Astrocyte of the hippocampus (primary cell): ENCODE measurements around the gene HDAC4.

Experiments used
- DNase-seq: peaks from one replicate; pipeline ENCODE4 v3.0.0; 2011; ENCODE audit warnings: low read depth, low spot score

HDAC4 gene

DNA sequence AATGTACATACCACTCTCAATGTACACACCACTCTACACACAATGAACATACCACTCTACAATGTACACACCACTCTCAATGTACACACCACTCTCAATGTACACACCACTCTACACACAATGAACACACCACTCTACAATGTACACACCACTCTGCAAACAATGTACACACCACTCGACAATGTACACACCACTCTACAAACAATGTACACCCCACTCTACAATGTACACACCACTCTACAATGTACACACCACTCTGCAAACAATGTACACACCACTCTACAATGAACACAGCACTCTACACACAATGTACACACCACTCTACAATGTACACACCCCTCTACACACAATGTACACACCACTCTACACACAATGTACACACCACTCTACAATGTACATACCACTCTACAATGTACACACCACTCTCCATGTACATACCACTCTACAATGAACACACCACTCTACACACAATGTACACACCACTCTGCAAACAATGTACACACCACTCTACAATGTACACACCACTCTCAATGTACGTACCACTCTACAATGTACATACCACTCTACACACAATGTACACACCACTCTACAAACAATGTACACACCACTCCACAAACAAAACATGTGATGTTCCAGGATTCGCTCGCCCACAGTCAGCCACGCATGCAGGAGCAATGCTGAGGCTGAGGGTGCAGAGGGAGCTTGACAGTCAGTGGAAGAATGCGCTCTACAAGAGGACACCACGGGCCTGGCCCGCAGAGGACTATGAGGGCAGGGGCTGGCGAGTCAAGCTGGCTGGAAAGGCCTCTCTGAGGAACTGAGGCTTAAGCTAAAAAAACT lies 118.2 kb downstream of the HDAC4 start:
- DNase-seq = no peak

DNA sequence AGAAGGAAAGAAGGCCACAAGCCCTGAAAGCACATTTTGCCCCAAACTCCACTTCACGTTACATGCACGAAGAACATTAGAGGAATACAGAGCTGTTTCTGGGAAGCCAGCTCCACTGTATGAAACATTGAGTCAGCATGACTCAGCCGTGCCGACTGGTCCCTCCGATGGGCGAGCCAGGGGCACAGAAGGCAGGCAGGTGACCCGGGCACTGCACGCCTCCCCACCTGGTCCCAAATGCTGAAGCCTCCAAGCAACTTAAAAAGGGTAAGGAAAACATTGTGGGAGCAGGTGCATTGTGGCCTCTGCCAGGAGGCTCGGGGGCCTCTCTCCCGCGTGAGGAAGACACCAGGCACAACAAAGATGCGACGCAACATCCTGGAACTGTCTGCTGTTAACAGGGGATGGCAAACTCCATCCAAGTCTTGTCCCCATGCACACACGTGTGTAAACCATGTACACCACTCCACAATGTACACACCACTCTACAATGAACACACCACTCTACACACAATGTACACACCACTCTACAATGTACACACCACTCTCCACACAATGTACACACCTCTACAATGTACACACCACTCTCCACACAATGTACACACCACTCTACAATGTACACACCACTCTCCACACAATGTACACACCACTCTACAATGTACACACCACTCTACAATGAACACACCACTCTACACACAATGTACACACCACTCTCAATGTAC lies 120.4 kb downstream of the HDAC4 start:
- peak; percentile 90 for DNase-seq

DNA sequence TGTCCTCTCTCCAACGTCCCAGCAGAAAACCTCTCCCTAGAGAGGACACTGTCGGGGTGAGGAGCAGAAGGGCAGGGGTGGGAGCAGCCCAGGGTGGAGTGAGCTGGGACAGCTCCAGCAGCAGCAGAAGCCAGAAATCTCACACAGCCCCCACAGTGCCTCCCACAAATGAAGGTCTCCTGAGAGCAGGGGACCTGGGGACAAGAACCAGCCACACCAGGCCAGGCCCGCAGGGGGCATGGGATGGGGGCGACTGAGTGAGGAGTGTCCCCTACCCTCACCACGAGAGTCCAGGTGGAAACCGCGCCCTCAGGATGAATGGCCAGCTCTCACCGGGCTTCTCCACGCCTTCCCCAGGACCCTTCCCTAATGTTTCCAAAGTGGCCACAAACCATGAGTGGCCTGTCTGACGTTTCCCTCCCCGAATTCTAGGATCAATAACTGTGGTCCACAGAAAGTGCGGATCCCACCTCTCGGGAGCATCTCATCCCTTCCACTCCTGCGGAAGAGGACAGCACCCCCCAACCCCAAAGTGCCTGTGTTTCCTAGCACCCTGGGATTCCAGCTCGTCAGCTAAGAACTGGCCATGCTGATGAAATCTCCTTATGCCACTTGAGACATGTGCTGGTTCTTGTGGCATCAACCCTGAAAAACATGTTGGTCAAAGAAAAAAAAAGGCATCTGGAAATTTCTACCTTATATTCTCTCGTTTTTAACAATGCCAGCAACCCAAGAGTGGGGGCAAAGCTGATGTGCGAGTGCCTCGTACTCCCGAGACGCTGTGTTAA lies 121.1 kb downstream of the HDAC4 start:
- no peak for DNase-seq

DNA sequence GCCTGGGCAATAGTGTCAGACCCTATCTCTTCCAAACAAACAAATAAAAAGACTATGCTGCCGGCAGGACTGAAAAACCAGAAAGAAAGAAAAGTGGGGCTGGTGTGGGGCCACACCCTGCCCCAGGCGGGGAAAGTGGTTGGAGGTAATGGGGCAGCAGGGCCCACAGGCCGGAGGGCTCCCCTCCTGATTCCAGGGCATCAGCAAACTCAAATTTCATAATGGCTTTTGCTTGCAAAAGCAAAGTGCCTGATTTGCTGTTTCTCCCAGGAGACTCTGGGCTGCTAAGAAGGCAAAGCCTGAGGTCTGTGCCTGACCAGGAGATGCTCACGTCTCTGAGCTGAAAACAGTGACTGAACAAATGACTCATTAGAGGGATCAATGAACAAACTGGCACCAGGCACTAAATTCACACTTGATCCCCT lies 121.9 kb downstream of the HDAC4 start:
- peak; percentile 41 for DNase-seq

DNA sequence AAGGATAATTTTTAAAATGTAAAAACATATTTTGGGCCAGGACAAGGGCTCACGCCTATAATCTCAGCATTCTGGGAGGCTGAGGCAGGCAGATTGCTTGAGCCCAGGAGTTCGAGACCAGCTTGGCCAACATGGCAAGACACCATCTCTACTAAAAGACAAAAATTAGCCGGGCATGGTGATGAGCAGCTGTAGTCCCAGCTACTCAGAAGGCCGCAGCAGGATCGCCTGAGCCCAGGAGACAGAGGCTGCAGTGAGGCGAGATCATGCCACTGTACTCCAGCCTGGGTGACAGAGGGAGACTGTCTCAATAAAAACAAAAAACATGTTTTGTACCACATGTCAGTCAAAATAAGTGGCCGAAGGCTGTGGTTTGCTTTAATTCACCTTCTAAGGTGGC lies 122.5 kb downstream of the HDAC4 start:
- DNase-seq = no peak

DNA sequence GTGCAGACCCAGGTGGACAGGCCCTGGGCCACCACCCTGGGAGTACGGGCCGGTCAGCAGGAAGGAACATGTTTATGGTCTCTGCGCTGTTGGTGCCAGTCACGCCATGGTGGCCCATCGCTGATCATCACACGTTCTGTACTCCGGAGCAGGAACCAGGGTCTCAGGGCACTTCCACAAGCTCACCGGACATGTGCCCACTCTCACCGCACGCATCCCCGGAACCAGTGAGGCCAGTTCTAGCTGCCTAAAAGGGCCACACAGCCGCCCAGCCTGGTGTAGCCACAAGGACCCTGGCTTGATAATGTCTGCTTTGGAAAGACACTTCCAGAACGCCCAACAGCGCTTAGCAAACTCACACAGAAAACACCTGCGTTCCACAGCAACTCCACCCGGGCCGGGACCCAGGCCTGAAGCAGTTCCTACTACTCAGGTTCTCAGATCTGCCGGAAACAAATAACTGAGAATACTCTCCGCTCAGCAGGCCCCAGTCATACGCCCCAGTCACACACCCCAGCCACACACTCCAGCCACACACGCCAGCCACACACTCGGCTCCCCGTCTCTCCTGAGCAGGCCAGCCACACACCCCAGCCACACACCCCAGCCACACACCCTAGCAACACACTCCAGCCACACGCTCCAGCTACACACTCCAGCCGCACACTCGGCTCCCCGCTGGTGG lies 123.3 kb downstream of the HDAC4 start:
- DNase-seq = no peak

DNA sequence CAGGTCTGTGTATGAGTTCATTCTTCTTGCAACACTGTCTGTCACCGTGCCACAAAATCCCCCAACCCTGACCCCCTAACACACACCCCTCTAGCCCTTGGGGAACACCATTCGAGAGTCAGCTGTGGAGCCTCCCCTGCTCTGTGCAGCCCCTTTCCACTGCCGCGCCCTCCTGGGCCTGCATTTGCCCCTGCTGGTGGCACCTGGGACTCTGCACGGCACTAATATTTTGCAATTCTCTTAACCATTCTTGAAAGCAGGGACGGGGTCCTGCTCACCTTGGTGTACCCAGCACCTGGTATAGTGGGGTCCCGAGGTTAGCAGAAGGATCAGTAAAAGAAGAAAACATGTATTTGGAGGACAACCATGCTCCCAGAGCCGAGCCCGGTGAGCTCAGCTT lies 124.0 kb downstream of the HDAC4 start:
- DNase-seq = no peak

DNA sequence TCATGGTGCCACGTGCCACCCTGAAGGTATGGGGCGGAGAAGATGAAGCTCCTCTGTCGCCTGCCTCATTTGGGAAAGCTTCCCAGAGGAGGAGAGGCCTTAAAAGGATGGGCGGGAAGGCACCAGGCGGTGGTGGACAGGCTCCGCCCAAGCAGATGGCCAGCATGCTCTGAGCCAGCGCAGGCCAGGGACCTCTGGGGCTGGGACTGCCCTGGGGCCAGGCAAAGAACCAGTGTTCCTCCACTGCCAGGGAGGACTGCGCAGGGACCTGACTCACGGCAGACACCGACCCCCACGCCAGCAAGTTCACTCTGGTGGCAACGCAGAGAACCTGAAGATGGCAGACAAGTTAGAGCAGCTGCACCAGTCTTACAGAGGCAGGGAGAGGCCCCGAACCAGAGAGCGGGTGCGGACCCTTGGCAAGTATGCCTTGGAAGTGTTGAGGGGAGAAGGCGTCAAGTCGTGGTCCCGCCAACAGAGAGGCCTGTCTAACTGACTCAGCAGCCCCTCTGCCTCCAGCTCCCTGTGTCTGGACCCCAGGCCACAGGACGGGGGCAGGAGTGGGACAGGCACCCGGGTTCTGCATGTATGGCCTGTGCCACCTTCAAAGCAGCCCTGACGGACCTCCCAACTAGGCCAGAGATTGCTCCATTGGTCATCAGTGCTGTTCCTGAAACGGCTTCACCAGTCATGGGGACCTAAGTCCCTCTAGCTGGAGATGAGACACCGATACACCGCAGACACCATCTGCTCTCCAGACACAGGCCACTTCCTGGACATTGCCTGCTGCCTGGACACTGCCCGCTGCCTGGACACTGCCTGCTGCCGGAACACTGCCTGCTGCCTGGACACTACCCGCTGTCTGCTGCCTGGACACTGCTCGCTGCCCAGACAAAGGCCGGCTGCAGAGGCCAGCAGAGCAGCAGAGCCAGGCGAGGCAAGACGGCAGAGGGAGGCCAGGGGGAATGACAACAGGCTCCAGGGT lies 124.7 kb downstream of the HDAC4 start:
- DNase-seq = peak; percentile 33

DNA sequence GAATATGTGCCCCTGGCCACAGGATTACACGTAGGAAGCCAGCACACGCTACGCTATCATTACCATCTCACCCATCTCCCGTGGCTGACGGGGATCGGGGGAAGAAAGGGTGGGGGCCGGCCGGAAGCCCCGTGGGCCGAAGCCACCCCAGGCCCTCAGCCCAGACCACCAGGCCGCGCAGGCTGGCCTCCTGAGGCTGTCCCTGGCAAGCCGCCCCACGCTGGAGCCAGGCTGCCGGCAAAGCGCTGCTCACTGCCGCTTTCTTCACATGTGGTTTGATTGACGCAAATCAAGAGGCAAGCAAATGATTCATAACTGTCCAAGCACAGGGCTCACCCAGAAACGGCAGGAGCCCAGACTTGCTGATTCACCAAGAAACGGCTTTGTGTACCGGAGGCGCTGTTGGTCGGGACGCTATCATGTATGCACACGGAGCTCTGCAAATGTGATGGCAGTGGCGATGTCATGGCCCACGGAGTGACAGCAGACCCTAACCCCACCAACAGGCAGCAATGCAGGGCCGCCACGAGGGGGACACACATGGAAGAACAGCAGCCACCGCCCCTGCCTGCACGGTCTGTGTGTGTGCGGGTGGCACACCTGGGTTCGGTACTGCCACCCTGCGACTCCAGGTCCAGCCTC lies 125.7 kb downstream of the HDAC4 start:
- DNase-seq = peak; percentile 98

DNA sequence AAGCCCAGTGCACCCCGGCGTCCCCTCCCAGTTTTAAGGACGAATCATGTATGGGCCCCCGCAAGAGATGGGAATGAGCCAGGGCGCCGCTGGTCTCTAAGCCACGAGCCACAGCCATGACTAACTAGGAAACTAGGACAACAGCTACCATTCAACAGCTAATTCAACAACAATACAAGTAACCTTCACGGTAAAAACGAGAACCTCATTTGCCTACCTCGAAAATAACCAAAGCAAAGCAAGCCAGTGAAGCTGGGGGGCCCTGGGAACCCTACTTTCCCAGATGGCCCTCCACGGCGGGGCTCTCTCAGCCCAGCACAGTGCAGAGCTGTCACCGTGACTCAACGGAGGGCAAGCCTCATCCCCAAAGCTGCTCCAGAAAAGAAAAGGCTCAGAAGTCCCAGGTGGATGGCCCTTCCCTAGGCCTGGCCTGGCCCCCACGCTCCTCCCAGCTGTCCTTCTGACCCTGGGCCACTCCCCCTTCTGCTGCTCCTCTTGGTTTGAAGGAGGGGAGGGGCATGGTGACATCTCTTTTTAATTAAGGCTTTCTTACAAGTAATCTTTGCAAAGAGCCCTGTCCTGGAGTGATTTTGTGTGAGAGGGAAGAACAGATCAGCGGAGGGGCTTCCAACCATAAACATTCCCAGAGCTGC lies 126.3 kb downstream of the HDAC4 start:
- peak; percentile 93 for DNase-seq

DNA sequence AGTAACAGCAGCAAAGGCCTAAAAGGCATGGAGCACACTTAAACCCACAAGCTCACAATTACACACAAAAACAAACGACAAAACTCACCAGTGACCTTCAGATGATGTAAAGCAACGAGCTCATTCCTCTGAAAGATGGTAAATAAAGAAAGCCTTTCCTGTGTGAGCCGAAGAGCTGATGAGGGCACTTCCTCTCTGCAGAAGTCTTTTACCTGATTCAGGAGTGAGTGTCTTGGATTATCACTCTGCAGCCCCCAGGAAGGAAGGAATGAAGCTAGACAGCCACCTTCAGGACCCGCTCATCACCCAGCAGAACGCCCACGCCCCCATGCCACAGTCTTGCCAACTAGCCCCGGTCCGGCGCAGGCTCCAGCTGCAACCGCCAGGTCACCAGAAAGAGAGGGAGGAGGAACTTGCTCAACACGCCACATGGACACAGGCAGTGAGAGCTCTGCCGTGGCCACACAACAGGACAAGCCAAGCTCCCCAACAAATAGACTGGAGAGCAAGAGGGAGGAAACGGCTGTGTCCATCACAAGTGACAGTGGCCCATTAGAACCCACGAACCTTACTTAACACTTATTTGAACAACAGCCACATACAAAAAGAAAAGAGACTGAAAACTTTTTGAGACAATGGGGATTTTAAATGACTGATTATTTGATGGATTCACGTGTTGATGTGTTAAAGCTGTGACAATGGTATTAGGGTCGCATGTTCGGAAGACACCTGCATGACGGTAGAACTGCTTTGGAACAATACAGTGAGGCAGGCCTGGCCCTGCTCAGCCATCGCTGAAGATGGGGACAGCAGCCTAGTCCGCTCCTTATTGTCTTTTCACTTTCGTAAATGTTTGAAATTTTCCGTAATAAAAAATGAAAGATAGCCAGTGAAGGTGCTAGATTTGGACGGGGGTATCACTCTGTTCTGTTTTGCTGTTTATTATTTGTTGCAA lies 127.3 kb downstream of the HDAC4 start:
- DNase-seq = no peak

DNA sequence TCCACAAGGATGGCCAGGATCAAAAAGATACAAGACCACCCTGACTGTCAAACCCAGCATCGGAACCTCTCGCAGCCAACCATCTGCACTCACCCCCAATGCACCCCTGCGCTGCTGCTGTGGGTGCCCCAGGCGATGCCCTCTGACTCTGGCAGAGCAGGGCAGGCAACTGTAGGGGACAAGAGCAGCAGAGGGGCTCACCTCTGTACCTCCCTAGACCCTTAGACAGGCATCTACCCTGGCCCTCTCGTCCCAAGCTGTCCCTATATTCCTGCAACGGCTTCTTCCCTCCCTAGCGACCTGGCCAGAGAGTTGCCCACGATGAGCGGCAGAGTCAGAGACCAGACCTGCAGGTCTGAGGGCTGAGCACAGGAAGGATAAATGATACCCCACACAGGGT lies 128.2 kb downstream of the HDAC4 start:
- no peak for DNase-seq

DNA sequence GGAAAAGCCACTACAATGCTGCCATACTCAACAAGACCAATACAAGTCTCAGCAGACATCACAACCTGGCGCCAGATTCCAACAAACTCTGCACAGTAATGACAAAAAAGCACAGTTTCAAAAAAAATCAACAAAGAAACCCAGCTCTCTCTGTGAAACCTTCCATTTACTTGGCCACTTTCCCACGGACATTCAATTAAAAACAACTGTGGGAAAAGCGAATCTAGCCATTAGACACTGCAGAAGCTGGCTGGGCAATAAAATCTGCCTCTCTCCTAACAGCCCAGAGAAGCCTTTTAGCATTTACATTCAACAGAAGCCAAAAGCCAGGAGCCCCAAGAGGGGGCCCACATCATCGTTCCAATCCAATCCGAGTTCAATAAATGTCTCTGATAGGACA lies 128.9 kb downstream of the HDAC4 start:
- peak; percentile 61 for DNase-seq

DNA sequence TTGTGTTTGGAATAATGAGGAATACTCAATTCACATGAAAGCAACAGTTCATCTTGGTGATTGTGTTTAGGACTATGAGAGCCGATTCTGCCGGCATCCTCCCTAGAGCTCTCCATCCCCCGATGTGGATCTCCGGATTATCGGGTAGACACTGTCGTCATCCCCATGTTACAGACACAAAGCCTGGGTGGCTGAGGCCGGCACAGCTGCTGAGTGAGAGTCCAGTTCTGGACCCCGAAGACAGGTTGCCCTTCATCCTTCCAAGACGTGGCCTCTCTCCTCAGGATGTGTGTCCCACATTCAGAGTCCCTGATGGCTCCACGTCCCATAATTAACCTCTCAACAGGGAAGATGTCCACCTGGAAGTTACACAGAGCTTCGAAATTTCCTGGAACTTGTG lies 129.3 kb downstream of the HDAC4 start:
- no peak for DNase-seq

DNA sequence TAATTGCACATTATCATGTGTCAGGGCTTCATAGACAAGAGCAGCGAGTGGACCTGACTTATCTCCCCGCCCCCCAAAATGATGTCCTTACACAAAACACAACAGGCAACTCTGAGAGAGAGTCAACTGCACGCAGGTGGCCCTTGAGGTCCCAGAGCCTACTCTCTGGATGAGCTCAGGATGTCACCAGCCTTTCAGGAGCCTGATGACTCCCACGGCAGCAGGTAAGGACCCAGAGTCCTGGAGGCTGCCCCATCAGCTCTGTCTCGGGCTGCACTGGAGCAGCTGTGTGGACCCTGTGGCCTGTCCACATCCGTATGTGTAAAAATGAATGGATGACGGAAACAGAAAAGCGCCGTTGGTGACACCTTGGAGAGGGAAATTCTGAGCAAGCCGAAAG lies 130.9 kb downstream of the HDAC4 start:
- no peak for DNase-seq

DNA sequence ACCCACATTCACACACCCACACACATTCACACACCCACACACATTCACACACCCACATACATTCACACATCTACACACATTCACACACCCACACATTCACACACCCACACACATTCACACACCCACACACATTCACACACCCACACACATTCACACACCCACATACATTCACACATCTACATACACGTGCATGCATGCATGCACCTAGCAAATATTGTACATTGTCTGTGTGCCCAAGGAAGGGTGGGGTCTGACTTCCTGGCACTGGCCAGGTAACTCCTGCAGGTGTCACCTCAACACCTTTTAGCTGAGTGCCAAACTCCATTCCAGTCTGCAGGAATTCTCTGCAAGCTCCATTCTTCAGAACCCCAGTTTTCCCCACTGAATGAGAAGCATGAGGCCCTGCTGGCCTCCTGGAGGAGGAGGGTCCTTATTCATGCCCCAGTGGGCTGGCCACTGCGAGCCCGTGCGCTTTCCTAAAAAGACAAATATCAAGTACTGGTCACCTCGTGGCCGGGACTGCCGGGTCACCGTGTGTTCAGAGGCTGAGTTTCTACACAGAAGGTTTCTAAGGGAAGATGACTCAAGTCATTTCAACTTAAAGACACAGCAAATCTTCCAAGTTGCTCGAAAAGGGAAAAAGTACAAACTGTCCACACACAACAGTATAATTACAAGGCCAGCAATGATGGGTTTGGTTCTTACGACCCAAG lies 131.5 kb downstream of the HDAC4 start:
- no peak for DNase-seq

DNA sequence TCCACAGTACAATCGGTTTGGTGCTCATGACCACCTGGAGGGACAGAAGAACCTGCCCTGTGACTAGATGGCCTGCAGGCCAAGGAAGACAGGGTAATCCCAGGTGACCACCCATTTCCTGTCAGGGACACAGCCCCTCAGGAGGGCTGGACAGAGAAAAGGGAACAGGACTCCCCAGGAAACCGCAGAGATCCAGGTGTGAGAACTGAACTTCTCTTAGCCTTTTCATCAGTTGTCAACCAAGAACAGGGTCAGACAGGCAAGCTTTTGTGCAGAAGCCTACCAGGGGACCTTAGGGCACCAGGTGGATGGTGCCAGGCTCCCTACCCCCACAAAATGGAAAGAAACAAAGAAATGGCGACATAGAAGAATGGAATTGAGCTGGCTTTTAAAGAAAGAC lies 132.3 kb downstream of the HDAC4 start:
- no peak for DNase-seq

DNA sequence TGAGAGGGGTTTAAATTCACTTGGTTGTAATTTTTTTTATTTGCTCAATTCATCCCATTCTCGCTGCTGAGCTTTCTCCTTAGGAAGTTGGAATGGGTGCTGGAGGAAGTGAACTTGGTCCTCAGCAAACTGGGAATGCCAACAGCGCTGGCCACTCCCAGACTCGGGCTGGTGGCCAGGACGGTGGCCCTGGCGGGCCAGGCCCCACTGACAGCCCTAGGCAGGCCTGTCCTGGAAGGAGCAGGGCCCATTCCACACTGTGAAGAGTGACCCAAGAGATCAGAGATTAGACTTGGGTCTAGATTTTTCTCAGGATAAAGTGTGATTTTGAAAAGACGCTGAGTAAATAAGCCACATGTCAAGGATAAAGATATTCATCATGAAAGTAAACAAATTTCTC lies 132.7 kb downstream of the HDAC4 start:
- peak; percentile 65 for DNase-seq
